ENCODE results near the gene CUX1. TPM values are rescaled to one million over a fixed set of nuclear protein-coding genes. Genes with fewer than 3 reads are reported as not detected.

Gene CUX1
- total and polyA plus RNA-seq, 2 donors (not counting 1 experiment from before 2014, with no cell fraction given) = 22.7 to 38.1 TPM

- peak overlapping the region; percentile 23 for H3K9ac ChIP-seq (ENCODE audit: insufficient read depth, low read length)
- H3K9me3 ChIP-seq (ENCODE audit: control insufficient read depth, insufficient read depth, low read depth, low read length) = no peaks in the 10 kb centered on the region
- TF ChIP-seq, protein P1, sequence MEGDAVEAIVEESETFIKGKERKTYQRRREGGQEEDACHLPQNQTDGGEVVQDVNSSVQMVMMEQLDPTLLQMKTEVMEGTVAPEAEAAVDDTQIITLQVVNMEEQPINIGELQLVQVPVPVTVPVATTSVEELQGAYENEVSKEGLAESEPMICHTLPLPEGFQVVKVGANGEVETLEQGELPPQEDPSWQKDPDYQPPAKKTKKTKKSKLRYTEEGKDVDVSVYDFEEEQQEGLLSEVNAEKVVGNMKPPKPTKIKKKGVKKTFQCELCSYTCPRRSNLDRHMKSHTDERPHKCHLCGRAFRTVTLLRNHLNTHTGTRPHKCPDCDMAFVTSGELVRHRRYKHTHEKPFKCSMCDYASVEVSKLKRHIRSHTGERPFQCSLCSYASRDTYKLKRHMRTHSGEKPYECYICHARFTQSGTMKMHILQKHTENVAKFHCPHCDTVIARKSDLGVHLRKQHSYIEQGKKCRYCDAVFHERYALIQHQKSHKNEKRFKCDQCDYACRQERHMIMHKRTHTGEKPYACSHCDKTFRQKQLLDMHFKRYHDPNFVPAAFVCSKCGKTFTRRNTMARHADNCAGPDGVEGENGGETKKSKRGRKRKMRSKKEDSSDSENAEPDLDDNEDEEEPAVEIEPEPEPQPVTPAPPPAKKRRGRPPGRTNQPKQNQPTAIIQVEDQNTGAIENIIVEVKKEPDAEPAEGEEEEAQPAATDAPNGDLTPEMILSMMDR (conservative IDR thresholded peaks at IDR 0.05 in 1 of 2, IDR thresholded peaks at IDR 0.05 in 1 of 2; ENCODE audit: low read depth in 1 of 2, low read length in 2 of 2) = no peak
- no peak for TF ChIP-seq EZH2 (IDR thresholded peaks at IDR 0.05; ENCODE audit: low read length, missing control alignments)
- H3K4me3 ChIP-seq (replicated peaks in 1 of 4; ENCODE audit: control extremely low read depth in 1 of 4, insufficient read depth in 1 of 4, low read depth in 3 of 4, low read length in 4 of 4) = no peak overlapping the region
- no peaks in the 10 kb centered on the region for H3K27me3 ChIP-seq (ENCODE audit: control insufficient read depth, insufficient read depth, low read length)
- peak; percentile 61 to 74 for DNase-seq (ENCODE audit: low read depth in 2 of 2)
- no peaks in the 10 kb centered on the region for H3K79me2 ChIP-seq (ENCODE audit: control insufficient read depth, insufficient read depth, low read length)
- H4K20me1 ChIP-seq (ENCODE audit: control insufficient read depth, extremely low read depth, insufficient read depth, low read length) = no peaks in the 10 kb centered on the region
- peak overlapping the region; percentile 24 for H2AFZ ChIP-seq (ENCODE audit: low read length)
- H3K4me2 ChIP-seq (ENCODE audit: extremely low read depth, insufficient read depth, low read length) = peak overlapping the region; percentile 13
- H3K4me1 ChIP-seq (ENCODE audit: control insufficient read depth, extremely low read depth, insufficient read depth, low read length) = peaks cover 3% of the 10 kb centered on the region
- no peaks in the 10 kb centered on the region for H3K36me3 ChIP-seq (ENCODE audit: control insufficient read depth, insufficient read depth, low read length)
- H3K27ac ChIP-seq (ENCODE audit: insufficient read depth, low read length) = no peak overlapping the region
Observed at GRCh38 chr7:102306916-102307677, 489.7 kb downstream of the CUX1 start.

DNA sequence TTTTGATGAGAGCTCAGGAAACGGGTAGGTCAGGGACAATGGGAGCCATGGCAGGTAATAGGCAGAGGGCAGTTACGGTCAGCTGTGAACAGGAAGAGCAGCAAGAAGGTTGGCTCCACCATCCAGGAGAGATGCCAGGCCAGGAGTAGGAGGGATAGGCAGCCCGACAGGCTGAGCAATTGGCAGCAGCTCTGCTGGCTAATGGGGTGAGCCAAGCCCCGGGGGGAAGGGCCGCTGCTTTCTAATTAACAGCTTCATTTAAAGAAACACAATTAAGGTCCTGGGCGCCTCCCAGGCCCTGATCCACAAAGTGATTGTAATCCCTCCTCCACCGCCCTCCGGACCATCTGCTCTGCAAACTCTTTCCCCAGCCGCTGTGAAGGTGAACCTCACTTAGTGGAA, 493.0 kb downstream of the CUX1 start:
- Histone ChIP-seq H4K20me1 (ENCODE audit: control insufficient read depth, extremely low read depth, insufficient read depth, low read length) (no peaks in the 10 kb centered on the region), H3K36me3 (ENCODE audit: control insufficient read depth, insufficient read depth, low read length) (no peaks in the 10 kb centered on the region), H3K79me2 (ENCODE audit: control insufficient read depth, insufficient read depth, low read length) (no peaks in the 10 kb centered on the region), H3K27me3 (ENCODE audit: control insufficient read depth, insufficient read depth, low read length) (no peaks in the 10 kb centered on the region), H3K4me2 (ENCODE audit: extremely low read depth, insufficient read depth, low read length) (no peak overlapping the region), H3K9me3 (ENCODE audit: control insufficient read depth, insufficient read depth, low read depth, low read length) (no peaks in the 10 kb centered on the region), H3K9ac (ENCODE audit: insufficient read depth, low read length) (no peak overlapping the region), H3K4me3 (replicated peaks in 1 of 4; ENCODE audit: control extremely low read depth in 1 of 4, insufficient read depth in 1 of 4, low read depth in 3 of 4, low read length in 4 of 4) (no peak overlapping the region), H3K4me1 (ENCODE audit: control insufficient read depth, extremely low read depth, insufficient read depth, low read length) (peaks cover 3% of the 10 kb centered on the region), H2AFZ (ENCODE audit: low read length) (no peak overlapping the region), H3K27ac (ENCODE audit: insufficient read depth, low read length) (no peak overlapping the region)
- TF ChIP-seq, protein P1 (conservative IDR thresholded peaks at IDR 0.05 in 1 of 2, IDR thresholded peaks at IDR 0.05 in 1 of 2; ENCODE audit: low read depth in 1 of 2, low read length in 2 of 2) = no peak
- TF ChIP-seq EZH2 (IDR thresholded peaks at IDR 0.05; ENCODE audit: low read length, missing control alignments) = no peak
- no peak for DNase-seq (ENCODE audit: low read depth in 2 of 2)

GRCh38 chr7:102312317-102312716, 494.9 kb downstream of the CUX1 start:
- no peak overlapping the region for H3K27ac ChIP-seq (ENCODE audit: insufficient read depth, low read length)
- no peak overlapping the region for H2AFZ ChIP-seq (ENCODE audit: low read length)
- H3K9me3 ChIP-seq (ENCODE audit: control insufficient read depth, insufficient read depth, low read depth, low read length) = no peaks in the 10 kb centered on the region
- no peaks in the 10 kb centered on the region for H4K20me1 ChIP-seq (ENCODE audit: control insufficient read depth, extremely low read depth, insufficient read depth, low read length)
- H3K27me3 ChIP-seq (ENCODE audit: control insufficient read depth, insufficient read depth, low read length) = no peaks in the 10 kb centered on the region
- H3K79me2 ChIP-seq (ENCODE audit: control insufficient read depth, insufficient read depth, low read length) = no peaks in the 10 kb centered on the region
- no peak for TF ChIP-seq EZH2 (IDR thresholded peaks at IDR 0.05; ENCODE audit: low read length, missing control alignments)
- TF ChIP-seq, protein P1 (conservative IDR thresholded peaks at IDR 0.05 in 1 of 2, IDR thresholded peaks at IDR 0.05 in 1 of 2; ENCODE audit: low read depth in 1 of 2, low read length in 2 of 2) = no peak
- H3K4me2 ChIP-seq (ENCODE audit: extremely low read depth, insufficient read depth, low read length) = no peak overlapping the region
- H3K36me3 ChIP-seq (ENCODE audit: control insufficient read depth, insufficient read depth, low read length) = no peaks in the 10 kb centered on the region
- H3K4me3 ChIP-seq (replicated peaks in 1 of 4; ENCODE audit: control extremely low read depth in 1 of 4, insufficient read depth in 1 of 4, low read depth in 3 of 4, low read length in 4 of 4) = no peak overlapping the region
- H3K9ac ChIP-seq (ENCODE audit: insufficient read depth, low read length) = no peak overlapping the region
- peaks cover 1% of the 10 kb centered on the region for H3K4me1 ChIP-seq (ENCODE audit: control insufficient read depth, extremely low read depth, insufficient read depth, low read length)
- no peak for DNase-seq (ENCODE audit: low read depth in 2 of 2)

All from fibroblast of lung (primary cell).